ENCODE data around the gene TSGA10. TPM values are rescaled to one million over a fixed set of nuclear protein-coding genes. Genes with fewer than 3 reads are reported as not detected.
A peak's percentile ranks its signal among the peaks of the same experiment; 100 is the strongest.

TSGA10 gene
- total and polyA plus RNA-seq, 4 donors = 3.8 to 37.3 (median 9.1) TPM

DNA sequence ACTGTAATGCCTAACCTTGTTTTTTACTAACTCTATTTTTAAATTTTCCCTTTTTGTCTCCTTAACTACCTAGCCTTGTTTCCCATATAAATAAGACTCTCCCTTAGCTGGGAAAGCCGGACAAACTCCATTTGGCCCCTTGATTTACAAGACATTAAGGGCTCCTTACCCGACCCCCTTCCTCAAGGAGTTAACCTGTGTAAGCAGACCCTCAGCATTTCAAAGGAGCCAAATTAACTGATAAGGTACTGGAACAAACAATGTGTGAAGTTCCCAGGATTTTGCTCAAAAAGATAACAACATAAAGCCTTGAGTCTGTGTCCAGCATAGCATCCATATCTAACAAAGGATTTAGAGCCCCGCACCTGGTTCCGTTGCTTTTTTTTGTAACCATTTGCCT, 72.9 kb downstream of the TSGA10 start:
- H3K9me3 ChIP-seq (ENCODE audit: control insufficient read depth in 4 of 4, insufficient read depth in 3 of 4, low read length in 3 of 4) = no peaks in the 10 kb centered on the region
- ATAC-seq (ENCODE audit: insufficient read depth, low FRiP score) (no peak), DNase-seq (no peak)
- no peak overlapping the region for H3K4me3 ChIP-seq
- no peak overlapping the region for H3K27ac ChIP-seq (ENCODE audit: low read depth in 1 of 2, low read length in 1 of 2)
- H3K36me3 ChIP-seq (ENCODE audit: control insufficient read depth in 4 of 4, insufficient read depth in 4 of 4, low read length in 4 of 4) = no peaks in the 10 kb centered on the region
- WGBS, 2 donors = 67 to 78% methylated on average over 4 of the region's 4 CpGs
- H3K27me3 ChIP-seq (ENCODE audit: control insufficient read depth in 3 of 3, insufficient read depth in 3 of 3, low read length in 2 of 3) = peaks cover 0 to 16% (median 14%) of the 10 kb centered on the region in 3 donors
- H3K4me1 ChIP-seq (ENCODE audit: control insufficient read depth in 5 of 5, insufficient read depth in 5 of 5, low read length in 5 of 5) = no peaks in the 10 kb centered on the region
- no peak overlapping the region for H3K9ac ChIP-seq (ENCODE audit: insufficient read depth in 1 of 2, low read length in 2 of 2)
- TF ChIP-seq CTCF (IDR thresholded peaks at IDR 0.05; ENCODE audit: control extremely low read depth, extremely low read depth) = no peak

GRCh38 chr2:99079226-99079625, 75.5 kb downstream of the TSGA10 start:
- no peak for TF ChIP-seq CTCF (IDR thresholded peaks at IDR 0.05; ENCODE audit: control extremely low read depth, extremely low read depth)
- Histone ChIP-seq H3K9me3 (ENCODE audit: control insufficient read depth in 4 of 4, insufficient read depth in 3 of 4, low read length in 3 of 4) (no peaks in the 10 kb centered on the region), H3K27me3 (ENCODE audit: control insufficient read depth in 3 of 3, insufficient read depth in 3 of 3, low read length in 2 of 3) (peaks cover 0 to 16% (median 14%) of the 10 kb centered on the region in 3 donors), H3K27ac (ENCODE audit: low read depth in 1 of 2, low read length in 1 of 2) (no peak overlapping the region), H3K4me3 (no peak overlapping the region), H3K9ac (ENCODE audit: insufficient read depth in 1 of 2, low read length in 2 of 2) (no peak overlapping the region), H3K36me3 (ENCODE audit: control insufficient read depth in 4 of 4, insufficient read depth in 4 of 4, low read length in 4 of 4) (no peaks in the 10 kb centered on the region), H3K4me1 (ENCODE audit: control insufficient read depth in 5 of 5, insufficient read depth in 5 of 5, low read length in 5 of 5) (no peaks in the 10 kb centered on the region)
- WGBS, 2 donors = 57 to 72% methylated on average over 2 of the region's 2 CpGs
- ATAC-seq (ENCODE audit: insufficient read depth, low FRiP score) (no peak), DNase-seq (no peak)

GRCh38 chr2:99072551-99072950, 82.2 kb downstream of the TSGA10 start:
- Histone ChIP-seq H3K4me1 (ENCODE audit: control insufficient read depth in 5 of 5, insufficient read depth in 5 of 5, low read length in 5 of 5) (no peaks in the 10 kb centered on the region), H3K9me3 (ENCODE audit: control insufficient read depth in 4 of 4, insufficient read depth in 3 of 4, low read length in 3 of 4) (no peaks in the 10 kb centered on the region), H3K27ac (ENCODE audit: low read depth in 1 of 2, low read length in 1 of 2) (no peak overlapping the region), H3K4me3 (no peak overlapping the region), H3K9ac (ENCODE audit: insufficient read depth in 1 of 2, low read length in 2 of 2) (no peak overlapping the region), H3K27me3 (ENCODE audit: control insufficient read depth in 3 of 3, insufficient read depth in 3 of 3, low read length in 2 of 3) (no peaks in the 10 kb centered on the region), H3K36me3 (ENCODE audit: control insufficient read depth in 4 of 4, insufficient read depth in 4 of 4, low read length in 4 of 4) (no peaks in the 10 kb centered on the region)
- ATAC-seq (ENCODE audit: insufficient read depth, low FRiP score) = peak; percentile 79
- no peak for TF ChIP-seq CTCF (IDR thresholded peaks at IDR 0.05; ENCODE audit: control extremely low read depth, extremely low read depth)
- WGBS, 2 donors = 64 to 74% methylated on average over 1 of the region's 1 CpG
- peak in 2 of 3 donors; percentile 6 to 45 for DNase-seq
